Calu3 (cell line): Measurements from ENCODE around the gene MAPK1IP1L. TPM values are rescaled to one million over a fixed set of nuclear protein-coding genes. Genes with fewer than 3 reads are reported as not detected.
"Not testable (repeated sequence)": the region's sequence is repeated elsewhere in the genome, so short reads cannot be mapped to it uniquely, and the experiment has no call there.

Experiments
- Bru-seq: library from RNA; stranded (reverse); fragments of 400-500 nt; gene quantifications from one replicate; lab custom pipeline; 2021; lab: Mats Ljungman, UMichigan
- BruChase-seq, 2 experiments: library from RNA; stranded (reverse); fragments of 400-500 nt; gene quantifications; one replicate each; lab custom pipeline; 2021; lab: Mats Ljungman, UMichigan
- BruUV-seq: library from RNA; stranded (reverse); fragments of 400-500 nt; replicated peaks from 2 replicates; lab custom pipeline; 2021; lab: Mats Ljungman, UMichigan
- CTCF ChIA-PET: fragments of 300-600 bp; sonication (Branson Sonifier 250); formaldehyde crosslinking; loops from one replicate; lab custom pipeline; 2022; ENCODE audit warnings: antibody characterized with exemption; lab: Charles Lee
- DNase-seq: peaks from one replicate; pipeline ENCODE4 v3.0.0; 2022
- H3K27ac Mint-ChIP-seq: one replicate; pipeline ENCODE4 v1.8.0; 2022; ENCODE audit warnings: mixed read lengths; ENCODE audit not compliant: unreplicated experiment
- H3K27me3 Mint-ChIP-seq: one replicate; pipeline ENCODE4 v1.8.0; 2022; ENCODE audit warnings: mixed read lengths; ENCODE audit not compliant: unreplicated experiment
- H3K36me3 Mint-ChIP-seq: one replicate; pipeline ENCODE4 v1.8.0; 2022; ENCODE audit warnings: mild to moderate bottlenecking, moderate library complexity, mixed read lengths; ENCODE audit not compliant: insufficient read depth, unreplicated experiment
- H3K4me1 Mint-ChIP-seq: one replicate; pipeline ENCODE4 v1.8.0; 2022; ENCODE audit warnings: mild to moderate bottlenecking, low read depth, mixed read lengths; ENCODE audit not compliant: unreplicated experiment
- H3K4me3 Mint-ChIP-seq: one replicate; pipeline ENCODE4 v1.8.0; 2022; ENCODE audit warnings: mild to moderate bottlenecking, low read depth, moderate library complexity, mixed read lengths; ENCODE audit not compliant: unreplicated experiment
- H3K9me3 Mint-ChIP-seq: one replicate; pipeline ENCODE4 v1.8.0; 2022; ENCODE audit warnings: low read depth, mixed read lengths; ENCODE audit not compliant: unreplicated experiment
- CTCF ChIP-seq: fragments of 200-600 bp; IDR thresholded peaks from one replicate; pipeline ENCODE4 v1.8.0; 2022; ENCODE audit warnings: antibody characterized with exemption; ENCODE audit not compliant: unreplicated experiment
- intact Hi-C: fragments of 100-400 bp; cut with micrococcal nuclease; formaldehyde crosslinking; loops from one replicate; pipeline ENCODE4 v1.10.0; 2022; ENCODE audit not compliant: unreplicated experiment
- long read RNA-seq: library from polyadenylated mRNA; stranded (forward); transcript quantifications from one replicate; pipeline ENCODE4 v2.0.0, GENCODE V29; 2022
- total RNA-seq: library from RNA; stranded (reverse); gene quantifications from 2 replicates; pipeline ENCODE4 v1.2.3, GENCODE V29; 2022

Gene MAPK1IP1L
- total RNA-seq = 104 and 108 TPM in 2 replicates
- percentile 98 among the genes with signal in this experiment for Bru-seq, nascent RNA
- percentile 98 among the genes with signal in this experiment for BruChase-seq, experiment 1, labeled RNA remaining after a 6-hour chase
- percentile 99 among the genes with signal in this experiment for BruChase-seq, experiment 2, labeled RNA remaining after a 2-hour chase
- long read RNA-seq, partial matches to known transcripts = 20 of 130 reads
- long read RNA-seq, other reads (novel, unspliced or antisense) = 110 of 130 reads

DNA sequence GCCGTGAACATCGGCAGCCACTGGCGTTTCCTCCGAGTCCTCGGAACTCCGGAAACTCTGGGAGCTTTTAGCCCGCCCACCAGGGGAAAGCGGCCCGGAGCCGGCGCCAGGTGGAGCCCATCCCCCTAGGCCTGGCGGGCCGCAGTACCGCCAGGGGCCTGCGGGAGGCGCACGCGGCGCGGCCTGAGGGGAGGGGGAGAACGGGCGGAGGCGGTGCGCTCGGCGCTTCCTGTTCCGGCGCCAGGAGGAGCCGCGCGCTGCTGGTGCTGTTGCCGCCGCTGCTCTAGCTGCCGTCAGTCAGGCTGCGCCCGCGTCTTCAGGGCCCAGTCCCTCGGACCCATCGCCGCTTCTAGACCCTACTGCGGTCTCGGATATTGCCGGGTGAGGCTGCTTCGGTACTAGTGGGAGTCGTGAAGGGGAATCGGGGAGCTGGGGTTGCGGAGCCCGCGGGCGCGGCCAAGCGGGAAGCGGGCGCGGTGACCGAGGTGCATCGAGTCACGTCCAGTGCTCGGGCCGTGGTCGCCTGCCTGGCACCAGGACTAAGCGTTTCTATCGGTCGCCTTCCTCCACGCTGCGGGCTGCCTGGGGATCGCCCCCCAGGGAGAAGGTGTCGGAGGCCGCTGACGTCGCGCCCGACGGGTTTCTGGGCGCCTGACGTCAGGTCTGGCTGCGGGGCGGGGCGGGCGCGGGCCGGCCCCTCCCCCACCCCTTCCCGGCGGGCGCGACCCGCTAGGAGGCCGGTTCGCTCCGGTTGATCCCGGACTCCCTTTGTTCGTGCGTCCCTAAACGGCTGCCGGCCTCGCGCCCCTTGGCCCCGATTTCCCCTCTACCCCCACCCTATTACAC is at the start of gene MAPK1IP1L:
MAPK1IP1L (plus strand) TSS at position 225 of the 846 bp plus-strand sequence. CDS start 10,037 bp downstream, outside the sequence.
- H3K36me3 Mint-ChIP-seq = peaks cover 45% of the 10 kb centered on the region
- peak within 1 kb of the TSS; percentile 92 for H3K4me3 Mint-ChIP-seq
- H3K4me1 Mint-ChIP-seq = peaks cover 10% of the 10 kb centered on the region
- CTCF ChIA-PET = interaction anchor here (0.5 to 2.8 kb wide), 18 partner anchors 12 to 322 kb away, joined by 3 to 19 read pairs (median 4); partner anchors contain the start of genes SOCS4 and WDHD1
- no peaks in the 10 kb centered on the region for H3K27me3 Mint-ChIP-seq
- peak; percentile 94 for DNase-seq
- no peaks in the 10 kb centered on the region for H3K9me3 Mint-ChIP-seq
- intact Hi-C loops = loop anchor here (5.0 kb wide), 1 partner anchor 36 kb away; no protein-coding TSS in a partner anchor
- peak; percentile 97 for TF ChIP-seq CTCF
- no TSS peak for BruUV-seq
- H3K27ac Mint-ChIP-seq = peak within 1 kb of the TSS; percentile 99

- intact Hi-C loops = no loop called here
- no peak overlapping the region for H3K4me3 Mint-ChIP-seq
- no TSS peak for BruUV-seq
- DNase-seq = no peak
- no peak for TF ChIP-seq CTCF
- peaks cover 9% of the 10 kb centered on the region for H3K36me3 Mint-ChIP-seq
- no peak overlapping the region for H3K27ac Mint-ChIP-seq
- H3K9me3 Mint-ChIP-seq = no peaks in the 10 kb centered on the region
- CTCF ChIA-PET = no interaction called here
- H3K4me1 Mint-ChIP-seq = no peaks in the 10 kb centered on the region
- no peaks in the 10 kb centered on the region for H3K27me3 Mint-ChIP-seq
Observed at GRCh38 chr14:55005071-55005470, 46.4 kb upstream of the MAPK1IP1L start.

- peaks cover 2% of the 10 kb centered on the region for H3K36me3 Mint-ChIP-seq
- no peak overlapping the region for H3K4me3 Mint-ChIP-seq
- H3K9me3 Mint-ChIP-seq = no peaks in the 10 kb centered on the region
- TF ChIP-seq CTCF = no peak
- no TSS peak for BruUV-seq
- H3K27me3 Mint-ChIP-seq = no peaks in the 10 kb centered on the region
- CTCF ChIA-PET = interaction anchor here (0.7 kb wide), 2 partner anchors 36 to 78 kb away, joined by 4 read pairs; no protein-coding TSS in a partner anchor
- intact Hi-C loops = no loop called here
- H3K27ac Mint-ChIP-seq = no peak overlapping the region
- H3K4me1 Mint-ChIP-seq = peaks cover 3% of the 10 kb centered on the region
- DNase-seq = no peak
Observed at GRCh38 chr14:55015006-55015405, 36.4 kb upstream of the MAPK1IP1L start.

GRCh38 chr14:55019968-55020554 is 31.4 kb upstream of the MAPK1IP1L start:
- no peaks in the 10 kb centered on the region for H3K9me3 Mint-ChIP-seq
- intact Hi-C loops = no loop called here
- H3K36me3 Mint-ChIP-seq = no peaks in the 10 kb centered on the region
- H3K27ac Mint-ChIP-seq = no peak overlapping the region
- no peak overlapping the region for H3K4me3 Mint-ChIP-seq
- no peak for TF ChIP-seq CTCF
- no TSS peak for BruUV-seq
- no peaks in the 10 kb centered on the region for H3K27me3 Mint-ChIP-seq
- no peak for DNase-seq
- CTCF ChIA-PET = no interaction called here
- peaks cover 20% of the 10 kb centered on the region for H3K4me1 Mint-ChIP-seq

- intact Hi-C loops, H3K9me3 Mint-ChIP-seq, H3K27me3 Mint-ChIP-seq, DNase-seq, CTCF ChIA-PET, BruUV-seq, H3K4me3 Mint-ChIP-seq, H3K27ac Mint-ChIP-seq: not testable (repeated sequence)
- Mint-ChIP-seq H3K36me3 (peaks cover 34% of the 10 kb centered on the region), H3K4me1 (peaks cover 33% of the 10 kb centered on the region)
Observed at GRCh38 chr14:55024365-55024764, 27.1 kb upstream of the MAPK1IP1L start.
